Stimulated activated CD8-positive, alpha-beta memory T cell treated with anti-CD3 and anti-CD28 coated beads, Interleukin-4, amount 100 ng/mL, for 1 hour (primary cell): ENCODE data around the gene ZKSCAN7.
"Not testable (repeated sequence)": the region's sequence is repeated elsewhere in the genome, so short reads cannot be mapped to it uniquely, and the experiment has no call there.

Experiments
- DNase-seq, 2 donors: peaks; one replicate each; pipeline ENCODE4 v3.0.0-alpha.2; 2020; ENCODE audit warnings: low read depth in 2 of 2, low spot score in 1 of 2

ZKSCAN7 gene

DNA sequence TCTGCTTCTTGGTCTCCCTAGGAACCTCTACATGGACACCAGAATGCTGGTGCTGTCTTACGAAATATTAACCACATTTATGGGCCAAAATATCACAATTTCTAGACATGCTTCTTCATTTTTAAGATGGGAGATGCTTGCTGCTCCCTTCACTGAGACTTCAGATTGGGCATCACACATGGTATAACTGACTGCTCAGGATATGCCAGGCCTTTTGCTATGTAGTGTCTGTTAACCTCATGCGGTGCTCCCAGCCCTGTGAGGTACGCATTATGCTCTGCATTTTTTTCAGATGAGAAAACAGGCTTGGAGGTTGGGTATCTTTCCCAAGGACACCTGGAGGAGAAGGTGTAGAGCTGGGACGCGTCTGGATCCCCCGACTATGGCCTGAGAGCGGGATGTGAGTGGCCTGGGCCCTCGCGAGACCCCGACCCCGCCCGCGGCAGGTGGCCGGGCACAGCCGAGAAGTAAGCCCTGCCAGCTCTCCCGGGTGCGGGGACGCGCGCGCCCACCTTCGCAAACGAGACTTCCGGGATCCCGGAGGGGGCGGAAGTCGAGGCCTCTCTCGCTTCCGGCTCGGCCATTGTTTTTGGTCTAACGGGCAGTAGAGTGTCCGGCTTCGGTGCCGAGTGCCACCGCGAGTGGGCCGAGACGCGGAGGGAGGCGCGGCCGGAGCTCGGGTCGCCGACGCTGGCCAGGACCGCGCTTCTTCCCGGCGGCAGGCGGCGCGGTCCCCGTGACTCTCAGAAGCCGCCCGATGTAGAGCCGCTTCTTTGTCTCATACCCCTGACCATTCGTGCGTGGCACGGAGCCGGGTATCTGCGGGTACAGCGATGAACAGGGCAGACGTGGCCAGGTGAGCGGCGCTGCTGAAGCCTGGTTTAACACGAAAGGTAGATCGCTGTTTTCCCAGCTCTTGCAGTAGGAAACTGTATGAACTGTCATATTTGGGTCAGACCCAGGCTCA, at the start of gene ZKSCAN7:
TSS of gene ZKSCAN7 (plus strand) at position 568 of the 967 bp plus-strand sequence. CDS start 1,855 bp downstream, outside the sequence.
- DNase-seq, result peak; percentile 5 to 22

DNA sequence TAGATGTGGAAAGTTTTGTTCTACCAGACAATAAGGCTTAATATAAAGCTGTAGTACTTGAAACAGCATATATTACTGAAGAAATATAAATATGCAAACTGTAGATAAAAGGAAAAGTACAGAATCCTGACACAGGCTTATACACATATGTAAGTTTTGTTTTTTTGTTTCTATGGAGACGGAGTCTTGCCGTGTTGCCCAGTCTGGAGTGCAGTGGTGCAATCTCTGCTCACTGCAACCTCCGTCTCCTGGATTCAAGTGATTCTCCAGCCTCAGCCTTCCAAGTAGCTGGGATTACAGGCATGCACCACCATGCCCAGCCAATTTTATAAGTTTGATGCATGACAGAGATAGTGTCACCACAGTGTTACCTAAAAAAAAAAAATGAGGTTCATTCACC, 48.4 kb upstream of the ZKSCAN7 start:
- no peak for DNase-seq

DNA sequence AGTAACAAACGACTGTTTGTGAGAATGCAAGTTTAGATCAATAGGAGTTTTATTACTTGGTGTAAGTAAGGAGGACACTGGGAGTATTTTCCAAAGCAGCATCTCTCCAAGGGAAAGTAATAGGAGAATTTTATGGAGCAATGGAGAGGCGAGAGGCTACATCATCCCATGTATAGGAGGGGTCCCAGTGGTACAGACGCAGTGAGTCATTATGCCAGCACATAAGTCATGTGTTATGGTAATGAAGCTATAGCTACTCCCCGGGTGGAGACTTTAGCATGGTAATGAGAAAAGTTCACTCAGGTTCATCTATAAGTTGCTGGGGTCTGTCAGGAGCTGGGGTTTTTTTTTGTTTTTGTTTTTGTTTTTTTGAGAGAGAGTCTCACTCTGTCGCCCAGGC, 48.0 kb upstream of the ZKSCAN7 start:
- no peak for DNase-seq

DNA sequence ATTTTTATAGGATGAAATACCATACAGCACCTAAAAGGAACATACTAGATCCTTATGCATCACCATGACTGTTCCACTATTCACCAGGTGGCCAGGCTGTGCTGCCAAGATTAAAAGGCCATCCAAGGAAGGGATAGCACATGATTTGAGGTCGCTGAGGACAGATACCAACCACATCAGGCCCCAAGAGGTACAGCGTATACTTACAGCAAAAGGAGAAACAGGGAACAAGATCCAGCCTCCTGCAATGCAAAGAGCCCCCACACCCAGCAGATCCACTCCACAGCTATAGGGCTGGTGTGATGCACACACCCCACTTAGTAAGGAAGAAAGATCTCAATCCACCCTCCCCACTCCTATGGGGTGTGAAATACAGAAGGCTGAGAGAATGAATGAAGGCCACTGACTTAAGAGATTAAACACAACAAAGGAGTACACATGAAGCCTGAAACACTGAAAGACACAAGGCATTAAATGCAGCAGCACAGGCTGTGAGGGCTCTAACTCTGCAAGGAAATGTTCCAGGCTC, 45.5 kb upstream of the ZKSCAN7 start:
- no peak for DNase-seq

DNA sequence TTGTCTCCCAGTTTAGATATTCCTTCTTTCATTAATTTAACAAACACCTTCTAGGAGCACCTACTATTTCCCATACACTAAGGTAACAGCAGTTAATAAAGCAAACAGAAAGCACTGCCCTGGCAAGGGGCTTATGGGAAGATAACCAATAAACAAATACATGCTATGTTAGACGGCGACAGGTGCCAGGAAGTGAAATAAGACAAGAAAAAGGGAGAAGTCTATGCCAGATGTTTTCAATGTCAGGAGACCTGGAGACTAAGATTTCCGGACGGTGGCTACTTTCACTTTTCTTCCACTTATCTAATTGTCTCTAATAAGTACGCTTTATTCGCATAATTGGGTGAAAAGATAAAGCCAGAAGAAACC, 45.0 kb upstream of the ZKSCAN7 start:
- no peak for DNase-seq

DNA sequence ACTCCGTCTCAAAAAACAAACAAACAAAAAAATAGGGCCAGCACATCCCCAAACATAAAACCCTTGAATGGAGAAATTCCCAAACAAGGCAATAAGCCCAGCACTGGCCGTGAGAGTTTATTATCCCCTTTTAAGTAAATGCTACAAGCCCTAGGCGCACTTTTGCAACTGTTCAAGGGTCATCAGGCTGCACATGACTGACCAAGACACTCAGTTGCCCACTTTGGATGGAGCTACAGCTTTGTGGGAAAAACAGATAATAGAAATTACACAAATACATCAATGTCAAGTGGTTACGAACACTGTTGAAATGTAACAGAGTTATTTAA, 43.8 kb upstream of the ZKSCAN7 start:
- DNase-seq, result no peak

DNA sequence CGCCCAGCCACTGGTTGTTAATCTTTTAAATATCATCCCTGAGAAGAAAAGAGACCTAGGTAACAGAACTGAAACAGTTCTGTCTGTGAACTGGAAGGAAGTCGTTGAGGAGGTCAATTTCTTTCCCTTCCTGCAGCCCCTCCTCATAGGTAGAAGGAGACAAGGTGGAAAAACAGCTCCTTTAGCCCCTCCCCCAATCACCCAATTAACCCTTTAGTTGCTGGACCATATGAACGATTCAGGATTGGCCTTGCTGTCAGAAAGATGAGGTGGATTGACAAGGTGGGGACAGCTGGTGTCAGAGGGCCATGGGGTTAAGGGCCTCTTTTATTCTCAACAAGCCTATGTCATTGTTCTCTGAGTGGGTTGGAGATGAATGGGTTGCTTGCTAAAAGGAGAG, 41.5 kb upstream of the ZKSCAN7 start:
- no peak for DNase-seq

DNA sequence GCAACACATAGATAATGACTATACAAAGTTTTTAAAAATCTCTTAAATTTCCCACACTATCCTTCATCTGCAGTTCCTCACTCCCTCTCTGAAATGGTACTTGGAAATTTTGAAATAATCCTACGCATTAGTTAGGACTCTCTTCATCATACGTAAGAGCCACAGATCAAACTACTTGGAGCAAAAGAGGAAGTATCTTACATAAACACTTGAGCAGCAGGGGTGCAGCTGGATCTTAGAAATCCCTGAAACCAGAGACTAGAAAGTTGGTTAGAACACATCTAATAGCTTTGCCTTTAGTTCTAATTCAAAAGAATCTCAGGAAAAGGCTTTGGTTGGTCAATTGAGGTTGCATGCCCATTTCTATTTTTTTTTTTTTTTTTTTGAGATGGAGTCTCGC, 38.8 kb upstream of the ZKSCAN7 start:
- DNase-seq, result no peak

DNA sequence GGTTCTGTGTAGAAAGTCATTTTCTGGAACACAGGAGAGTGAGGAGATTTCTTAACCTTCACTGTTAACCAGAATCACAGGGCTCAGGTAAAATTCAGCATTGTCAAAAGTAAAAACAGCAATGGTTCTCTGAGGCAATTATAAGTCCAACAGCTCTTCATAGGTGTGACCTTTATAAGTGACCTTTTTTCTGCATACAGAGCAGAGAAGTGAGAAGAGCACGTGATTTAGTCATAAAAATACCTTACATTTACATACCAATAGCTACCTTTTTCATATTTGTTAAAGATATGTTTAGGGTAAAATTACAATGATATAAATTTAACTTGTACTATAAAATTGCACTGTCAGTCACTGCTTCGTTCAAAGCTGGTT, 36.2 kb upstream of the ZKSCAN7 start:
- DNase-seq, result no peak

DNA sequence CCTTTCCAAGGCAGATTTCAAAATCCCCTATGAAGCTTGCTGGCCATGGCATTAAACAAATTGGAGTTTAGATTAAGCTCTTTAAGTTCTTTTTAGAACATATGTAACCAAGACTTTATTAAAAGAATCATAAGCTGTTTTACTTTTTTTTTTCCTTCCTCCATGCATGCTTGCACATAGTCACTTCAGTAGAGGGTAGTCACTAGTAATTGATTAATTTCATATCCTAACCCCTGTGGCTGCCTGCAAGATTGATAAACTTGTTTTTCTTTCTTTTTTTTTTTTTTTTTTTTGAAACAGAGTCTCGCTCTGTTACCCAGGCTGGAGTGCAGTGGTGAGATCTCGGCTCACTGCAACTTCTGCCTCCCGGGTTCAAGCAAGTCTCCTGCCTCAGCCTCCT, 33.3 kb upstream of the ZKSCAN7 start:
- no peak for DNase-seq

DNA sequence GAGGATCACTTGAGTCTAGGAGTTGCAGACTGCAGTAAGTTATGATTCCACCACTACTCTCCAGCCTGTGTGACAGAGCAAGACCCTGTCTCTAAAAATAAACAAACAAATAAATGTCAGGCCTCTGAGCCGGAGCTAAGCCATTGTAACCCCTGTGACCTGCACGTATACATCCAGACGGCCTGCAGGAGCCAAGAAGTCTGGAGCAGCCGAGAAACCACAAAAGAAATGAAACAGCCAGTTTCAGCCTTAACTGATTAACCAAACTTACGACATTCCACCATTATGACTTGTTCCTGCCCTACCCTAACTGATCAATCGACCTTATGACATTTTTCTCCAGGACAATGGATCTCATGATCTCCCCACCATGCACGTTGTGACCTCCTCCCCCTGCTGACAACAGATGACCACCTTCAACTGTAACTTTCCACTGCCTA, 32.5 kb upstream of the ZKSCAN7 start:
- no peak for DNase-seq

DNA sequence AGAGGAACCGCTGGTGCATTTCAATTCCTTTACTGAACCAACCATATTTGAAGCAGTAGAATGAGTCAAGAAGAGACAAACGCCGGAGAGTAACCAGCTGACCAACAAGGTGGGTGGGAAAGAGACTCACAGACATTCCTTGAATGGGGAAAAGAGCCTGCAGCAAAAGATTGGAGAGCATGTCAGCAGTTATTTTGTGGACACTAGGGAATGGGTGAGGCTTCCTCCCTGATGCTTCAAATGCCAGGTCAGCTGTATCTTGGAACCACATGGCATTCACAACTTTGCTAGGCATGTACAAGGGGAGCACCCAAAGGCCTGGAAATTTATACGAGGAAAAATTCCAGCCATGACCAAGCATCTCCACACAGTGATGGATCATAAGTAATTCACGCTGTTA, 29.9 kb upstream of the ZKSCAN7 start:
- DNase-seq, result no peak

DNA sequence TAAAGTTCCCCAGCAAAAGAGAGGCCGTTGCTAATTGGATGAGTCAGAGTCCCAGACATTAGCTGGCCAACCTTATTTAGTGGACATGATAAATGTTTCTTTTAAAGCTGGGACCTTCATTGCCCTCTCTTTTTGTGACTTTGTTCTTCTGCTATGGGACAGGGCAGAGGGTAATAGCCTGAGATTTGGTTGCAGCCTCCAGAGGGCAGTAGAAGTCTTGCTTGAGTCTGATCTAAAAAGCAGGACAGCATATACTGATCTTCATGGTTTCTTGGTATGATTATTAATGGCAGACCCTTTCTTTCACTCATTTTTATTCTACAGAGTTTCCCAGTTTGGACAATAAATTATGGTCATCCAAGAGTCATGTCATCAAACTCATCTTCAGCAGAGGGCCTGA, 25.1 kb upstream of the ZKSCAN7 start:
- DNase-seq, result no peak

DNA sequence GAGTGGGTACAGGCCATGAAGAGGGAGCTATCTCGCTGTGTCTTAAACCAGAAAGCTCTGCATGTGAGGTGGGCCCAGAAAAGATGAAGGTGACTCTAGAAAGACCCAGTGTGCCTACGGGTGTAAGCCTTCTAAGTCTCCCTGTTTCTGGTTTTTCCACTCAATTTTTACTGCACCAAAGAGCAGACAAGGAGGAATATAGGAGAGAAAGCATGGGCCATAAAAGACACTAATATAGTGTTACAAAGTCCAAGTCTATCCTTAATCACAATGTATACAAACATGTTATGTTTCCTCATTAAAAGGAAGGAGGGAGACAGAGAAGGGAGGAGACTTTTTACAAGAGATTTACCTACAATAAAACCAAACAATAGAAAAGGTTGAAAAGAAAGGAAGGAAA, 24.1 kb upstream of the ZKSCAN7 start:
- no peak for DNase-seq

DNA sequence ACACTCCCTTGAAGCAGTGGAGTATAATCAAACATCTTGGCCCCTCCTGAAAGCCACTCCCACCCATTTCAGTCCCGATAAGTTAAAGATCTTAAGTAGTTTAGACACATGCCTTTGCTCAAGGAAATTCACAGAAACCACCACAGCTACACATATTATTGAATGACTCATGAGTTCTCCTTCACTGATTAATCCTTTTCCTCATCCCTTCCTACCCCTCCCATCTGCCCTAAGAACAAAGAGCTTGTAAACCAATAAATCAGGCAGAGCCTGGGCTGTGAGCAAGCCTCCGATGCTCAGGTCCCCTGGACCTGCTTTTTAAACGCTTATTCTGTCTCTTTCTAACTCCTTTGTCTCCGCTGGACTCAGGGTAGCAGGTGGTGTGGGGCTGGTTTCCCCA, 20.3 kb upstream of the ZKSCAN7 start:
- DNase-seq, result not testable (repeated sequence)

DNA sequence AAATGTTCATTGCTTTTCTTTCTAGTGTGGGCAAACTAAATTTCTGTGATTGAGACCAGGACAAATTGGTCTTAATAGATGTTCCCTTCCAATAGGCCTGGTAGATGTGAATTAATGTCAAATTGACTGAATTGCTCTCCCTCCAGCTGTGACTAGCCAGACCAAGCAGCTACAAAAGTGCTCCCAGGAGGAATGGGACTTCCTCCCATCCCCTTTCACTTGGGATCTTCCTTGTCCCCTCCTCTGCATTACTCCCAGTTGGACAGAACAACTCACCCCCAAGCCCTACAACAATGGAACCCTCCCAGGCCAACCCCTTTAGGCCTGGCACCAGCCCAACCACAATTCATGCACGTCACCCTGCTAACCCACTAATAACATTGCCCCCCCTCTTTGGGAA, 19.6 kb upstream of the ZKSCAN7 start:
- no peak for DNase-seq

DNA sequence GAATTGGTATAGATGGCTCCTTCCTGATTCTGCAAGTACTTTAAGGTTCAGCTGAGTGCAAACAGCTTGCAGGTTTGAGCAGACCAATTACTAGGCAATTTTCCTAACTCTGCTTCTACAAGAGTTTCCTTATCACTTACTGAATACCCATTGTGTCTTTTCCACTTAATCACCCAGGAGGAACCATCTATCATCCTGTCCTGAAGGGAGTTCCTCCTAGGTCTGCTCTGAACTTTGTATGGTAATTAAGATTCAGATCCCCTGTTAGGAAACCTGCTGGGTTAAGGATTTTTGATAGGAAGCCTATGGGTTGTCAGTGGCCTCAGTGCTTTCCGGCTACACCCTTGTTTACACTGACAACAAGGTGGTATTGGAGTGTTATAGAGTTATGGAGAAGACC, 10.2 kb upstream of the ZKSCAN7 start:
- not testable (repeated sequence) for DNase-seq

DNA sequence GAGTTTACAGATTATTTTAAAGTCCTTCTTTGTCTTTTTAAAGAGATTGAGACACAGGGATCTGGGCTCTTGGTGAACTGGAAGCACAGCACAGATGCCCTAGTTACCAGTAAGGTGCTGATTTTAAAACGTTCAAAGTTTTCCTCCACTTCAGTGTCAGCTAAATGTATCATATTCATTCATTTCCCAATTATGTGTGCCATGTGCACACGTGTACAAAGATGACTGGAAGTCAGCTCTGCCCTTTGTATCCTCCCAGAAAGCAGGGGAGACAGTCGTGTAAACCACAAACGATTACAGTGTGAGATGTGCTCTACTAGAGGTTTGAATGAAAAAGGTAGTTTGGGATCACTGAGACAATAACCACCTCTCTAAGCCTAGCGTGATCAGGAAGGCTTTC, 730 bp downstream of the ZKSCAN7 start:
- no peak for DNase-seq

DNA sequence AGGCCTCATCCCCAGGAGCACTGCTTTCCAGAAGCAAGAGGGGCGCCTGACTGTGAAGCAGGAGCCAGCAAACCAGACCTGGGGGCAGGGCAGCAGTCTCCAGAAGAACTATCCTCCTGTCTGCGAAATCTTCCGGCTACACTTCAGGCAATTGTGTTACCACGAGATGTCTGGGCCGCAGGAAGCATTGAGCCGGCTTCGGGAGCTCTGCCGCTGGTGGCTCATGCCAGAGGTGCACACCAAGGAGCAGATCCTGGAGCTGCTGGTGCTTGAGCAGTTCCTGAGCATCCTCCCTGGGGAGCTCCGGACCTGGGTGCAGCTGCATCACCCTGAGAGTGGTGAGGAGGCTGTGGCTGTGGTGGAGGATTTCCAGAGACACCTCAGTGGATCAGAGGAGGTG, 2.1 kb downstream of the ZKSCAN7 start:
- DNase-seq, result no peak

DNA sequence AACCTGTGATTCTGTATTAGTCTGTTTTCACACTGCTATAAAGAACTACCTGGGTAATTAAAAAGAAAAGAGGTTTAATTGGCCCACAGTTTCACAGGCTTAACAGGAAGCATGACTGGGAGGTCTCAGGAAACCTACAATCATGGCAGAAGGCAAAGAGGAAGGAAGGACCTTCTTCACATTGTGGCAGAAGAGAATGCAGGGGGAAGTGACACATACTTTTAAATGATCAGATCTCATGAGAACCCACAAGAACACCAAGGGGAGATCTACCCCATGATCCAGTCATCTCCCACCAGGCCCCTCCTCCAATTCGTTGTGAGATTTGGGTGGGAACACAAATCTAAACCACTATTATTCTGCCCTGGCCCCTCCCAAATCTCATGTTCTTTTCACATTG, 6.1 kb downstream of the ZKSCAN7 start:
- DNase-seq, result no peak

DNA sequence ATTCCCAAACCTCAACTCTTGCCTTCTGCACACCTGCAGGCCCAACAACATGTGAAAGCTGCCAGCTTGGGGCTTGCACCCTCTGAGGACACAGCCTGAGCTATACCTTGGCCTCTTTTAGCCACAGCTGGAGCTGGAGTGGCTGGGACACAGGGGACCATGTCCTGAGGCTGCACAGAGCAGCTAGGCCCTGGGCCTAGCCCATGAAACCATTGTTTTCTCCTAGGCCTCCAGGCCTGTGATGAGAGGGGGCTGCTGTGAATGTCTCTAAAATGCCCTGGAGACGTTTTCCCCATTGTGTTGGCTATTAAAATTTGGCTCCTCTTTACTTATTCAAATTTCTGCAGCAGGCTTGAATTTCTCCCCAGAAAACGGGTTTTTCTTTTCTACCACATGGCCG, 7.2 kb downstream of the ZKSCAN7 start:
- DNase-seq, result no peak

DNA sequence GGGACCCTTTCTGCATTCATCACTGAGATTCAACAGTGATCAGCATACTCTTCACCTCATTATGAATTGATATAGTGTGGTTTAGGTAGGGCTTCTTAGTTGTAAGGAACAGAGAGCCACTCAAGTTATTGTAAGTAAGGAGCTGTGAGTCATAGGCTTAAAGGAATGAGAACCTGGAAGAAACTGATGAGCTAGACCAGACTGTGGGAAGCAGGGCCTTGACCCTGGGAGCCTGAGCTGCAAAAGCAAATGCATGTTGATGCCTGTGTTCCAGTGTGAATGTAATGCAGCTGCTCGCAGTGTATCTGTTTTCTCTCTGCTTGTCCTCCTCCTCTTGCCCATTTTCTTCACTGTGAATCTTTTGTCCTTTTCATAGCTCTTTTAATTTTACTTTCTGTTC, 13.6 kb downstream of the ZKSCAN7 start:
- no peak for DNase-seq

DNA sequence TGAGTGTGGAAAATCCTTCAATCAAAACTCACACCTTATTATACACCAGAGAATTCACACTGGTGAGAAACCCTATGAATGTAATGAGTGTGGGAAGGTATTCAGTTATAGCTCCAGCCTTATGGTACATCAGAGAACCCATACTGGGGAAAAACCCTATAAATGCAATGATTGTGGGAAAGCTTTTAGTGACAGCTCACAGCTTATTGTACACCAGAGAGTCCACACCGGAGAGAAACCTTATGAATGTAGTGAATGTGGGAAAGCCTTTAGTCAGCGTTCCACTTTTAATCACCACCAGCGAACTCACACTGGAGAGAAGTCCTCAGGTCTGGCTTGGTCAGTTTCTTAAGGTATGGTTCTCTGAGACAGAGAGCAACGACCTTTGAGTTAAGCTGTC, 16.0 kb downstream of the ZKSCAN7 start:
- no peak for DNase-seq
